ENCODE measurements around the gene CDH13.

The CDH13 gene

DNA sequence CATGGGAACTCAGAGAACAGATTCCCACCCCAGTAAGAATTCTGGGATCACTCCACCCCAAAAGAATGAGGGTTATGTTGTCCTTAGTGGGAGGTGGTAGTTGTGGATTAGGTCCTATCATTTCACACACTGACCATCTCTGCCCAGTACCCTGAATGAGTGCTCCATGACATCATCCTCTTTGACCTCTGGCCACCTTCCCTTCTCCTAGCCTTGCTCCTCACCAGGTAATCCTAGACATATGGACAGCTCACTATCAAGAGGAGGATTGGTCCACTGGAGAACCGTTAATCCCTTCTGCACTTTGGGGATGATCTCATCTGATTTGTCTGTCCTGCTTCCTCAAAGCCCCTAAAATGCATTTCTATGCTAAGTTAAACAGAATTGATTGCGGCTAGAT is 642.8 kb downstream of the CDH13 start:
- no peak for DNase-seq

DNA sequence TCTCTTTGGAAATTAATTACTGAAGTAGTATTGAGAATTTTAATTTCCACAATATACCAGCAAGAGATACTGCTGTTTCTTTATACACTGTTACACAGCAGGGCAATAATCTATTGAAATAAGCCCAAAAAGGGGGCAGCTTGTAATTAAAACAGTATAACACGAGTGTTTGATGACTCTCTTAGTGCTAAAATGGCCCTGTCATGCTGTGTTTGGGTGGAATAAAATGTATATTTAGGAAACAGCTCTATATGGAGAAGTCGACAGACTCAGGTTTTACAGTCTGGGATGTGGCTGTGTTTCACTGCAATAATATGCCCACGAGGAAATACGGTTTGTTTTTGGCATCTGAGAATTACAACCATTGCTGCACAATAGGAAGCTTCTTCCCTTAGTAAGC is 643.3 kb downstream of the CDH13 start:
- no peak for DNase-seq

DNA sequence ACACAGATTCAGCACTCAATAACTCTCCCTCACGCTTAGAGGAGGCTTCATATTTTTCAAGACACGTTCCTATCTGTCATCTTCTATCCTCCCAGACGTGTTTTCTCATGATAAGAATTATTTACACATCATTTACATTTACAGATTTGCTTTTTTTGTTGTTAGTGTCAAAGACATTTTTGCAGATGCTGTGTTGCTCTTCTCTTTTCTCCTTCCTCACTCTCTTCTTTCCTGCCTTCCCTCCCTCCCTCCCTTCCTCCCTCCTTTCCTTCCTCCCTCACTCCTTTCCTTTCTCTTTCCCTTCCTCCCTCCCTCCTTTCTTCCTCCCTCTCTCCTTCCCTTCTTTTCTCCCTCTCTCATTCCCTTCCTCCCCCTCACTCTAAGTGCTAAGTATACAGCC is 643.9 kb downstream of the CDH13 start:
- DNase-seq: no peak

DNA sequence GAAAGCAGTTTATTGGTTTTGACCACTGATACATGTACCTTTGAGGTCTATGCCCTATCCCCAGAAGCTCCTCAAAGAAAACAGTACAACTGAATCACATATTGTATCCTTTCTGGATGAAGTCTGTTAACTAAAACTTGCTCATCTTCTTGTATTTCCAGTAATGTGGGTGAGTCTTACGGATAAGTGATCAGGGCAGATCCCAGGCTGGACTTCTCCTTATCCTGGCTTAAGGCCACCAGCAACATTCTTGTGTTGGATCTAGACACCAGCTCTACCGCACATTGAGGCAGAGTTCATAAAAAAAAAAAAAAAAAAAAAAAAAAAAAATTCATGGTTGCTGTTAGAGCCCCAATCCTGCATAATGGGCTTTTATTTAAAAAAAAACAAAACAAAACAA is 644.4 kb downstream of the CDH13 start:
- DNase-seq: no peak

DNA sequence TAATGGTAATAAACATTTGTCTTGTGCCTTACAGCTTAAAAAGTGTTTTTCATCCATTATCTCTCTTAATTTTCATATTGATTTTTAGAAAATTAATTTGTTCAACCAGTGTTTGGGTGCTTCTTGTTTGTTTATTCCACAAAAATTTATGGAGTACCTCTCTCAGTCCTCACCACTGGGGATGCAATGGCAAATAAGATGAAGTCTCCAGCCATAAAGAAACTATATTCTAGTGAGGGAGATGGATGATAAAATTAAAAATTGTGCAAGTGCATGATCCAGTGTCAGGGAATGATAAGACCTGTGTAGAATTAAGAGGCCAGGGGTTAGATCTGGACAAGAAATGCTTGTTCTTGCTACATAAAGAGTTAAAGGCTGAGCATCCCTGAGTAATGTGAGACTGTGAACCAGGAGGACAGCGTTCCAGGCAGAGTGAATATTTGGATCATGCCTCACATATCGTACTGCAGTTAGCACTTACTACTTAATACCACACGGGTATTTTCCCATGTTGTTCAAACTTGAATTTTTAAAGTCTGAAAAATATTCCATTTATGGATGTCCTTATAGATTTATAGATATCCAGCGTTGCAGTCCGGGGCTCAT is 645.3 kb downstream of the CDH13 start:
- DNase-seq: no peak

DNA sequence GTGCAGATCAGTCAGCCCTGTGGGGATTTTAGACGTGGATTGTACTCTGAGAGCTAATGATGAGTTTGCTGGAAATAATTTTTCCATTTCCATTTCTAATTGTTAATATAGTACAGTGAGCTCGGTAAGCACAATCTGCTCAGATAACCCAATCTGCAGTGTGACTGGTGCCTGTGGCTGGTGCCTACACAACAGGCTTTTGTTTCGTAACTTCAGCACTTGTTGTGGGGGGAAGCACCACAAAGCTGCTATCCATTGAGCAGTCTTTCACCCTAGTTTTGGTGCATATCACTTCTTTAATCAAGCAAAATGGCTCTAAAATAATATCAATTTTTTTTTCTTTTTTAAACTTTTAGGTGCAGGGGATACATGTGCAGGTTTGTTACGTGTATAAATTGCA is 646.1 kb downstream of the CDH13 start:
- DNase-seq: no peak

DNA sequence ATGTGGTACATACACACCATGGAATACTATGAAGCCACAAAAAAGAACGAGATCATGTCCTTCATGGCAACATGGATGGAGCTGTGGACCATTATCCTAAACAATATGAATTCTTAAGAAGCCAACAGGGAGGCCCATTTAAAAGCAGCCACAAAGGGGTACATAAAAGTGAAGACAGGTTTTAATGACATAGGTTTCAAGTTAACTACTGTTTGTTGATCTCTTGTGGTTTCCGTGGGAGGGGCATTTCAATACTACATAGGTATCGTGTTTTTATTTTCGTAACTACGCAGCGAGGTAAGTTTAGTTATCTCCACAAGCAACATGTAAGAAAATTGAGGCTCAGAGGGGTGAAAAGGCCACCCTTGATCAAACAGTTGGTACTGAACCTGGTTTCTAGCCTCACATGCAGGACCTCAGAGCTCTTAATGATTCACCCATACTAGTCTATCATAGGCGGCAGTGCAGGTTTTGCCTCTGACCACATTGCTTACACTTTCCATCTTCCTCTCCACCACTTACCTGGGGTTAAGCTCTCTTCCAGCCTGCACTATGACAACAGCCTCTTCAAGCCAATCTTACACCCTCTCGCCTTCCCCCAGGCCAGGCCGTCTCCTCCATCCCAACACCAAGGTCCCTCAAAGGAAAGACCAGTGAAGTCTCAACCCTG is 646.9 kb downstream of the CDH13 start:
- no peak for DNase-seq

DNA sequence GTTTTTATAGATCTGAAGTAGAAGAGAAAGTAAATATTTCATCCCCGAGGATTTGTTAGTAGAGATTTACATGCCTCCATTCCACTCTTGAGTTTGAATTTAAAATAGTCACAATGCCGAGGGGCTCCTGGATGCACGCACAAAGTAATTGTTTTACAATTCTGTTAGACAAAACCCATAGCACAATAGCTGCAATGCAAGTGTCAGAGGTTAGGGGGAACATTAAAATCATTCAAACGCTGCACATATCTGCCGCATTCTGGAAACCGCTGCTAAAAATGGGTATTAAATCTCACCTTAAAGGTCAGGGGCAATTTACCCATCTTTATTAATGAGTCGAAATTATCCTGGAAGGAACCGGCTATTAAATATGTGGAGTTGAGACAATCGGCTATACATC is 652.5 kb downstream of the CDH13 start:
- no peak for DNase-seq

DNA sequence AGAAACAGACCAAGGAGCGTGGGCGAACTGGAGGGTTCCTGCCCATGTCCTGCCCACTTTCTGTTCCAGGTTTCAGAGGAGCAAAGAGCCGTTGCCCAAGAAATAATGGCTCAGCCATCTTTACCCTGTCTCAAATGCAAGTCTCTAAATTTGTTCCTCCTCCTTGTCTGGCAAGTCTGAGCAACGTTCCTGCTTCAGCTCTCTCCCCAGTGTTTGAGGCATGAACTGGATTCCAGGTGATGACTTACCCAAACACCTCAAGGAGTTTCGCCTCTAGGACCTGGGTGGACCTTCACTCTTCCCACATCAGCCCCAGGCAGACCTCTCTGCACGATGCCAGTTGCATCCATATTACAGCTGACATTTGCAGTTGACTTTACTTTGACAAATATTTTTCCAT is 659.2 kb downstream of the CDH13 start:
- no peak for DNase-seq

DNA sequence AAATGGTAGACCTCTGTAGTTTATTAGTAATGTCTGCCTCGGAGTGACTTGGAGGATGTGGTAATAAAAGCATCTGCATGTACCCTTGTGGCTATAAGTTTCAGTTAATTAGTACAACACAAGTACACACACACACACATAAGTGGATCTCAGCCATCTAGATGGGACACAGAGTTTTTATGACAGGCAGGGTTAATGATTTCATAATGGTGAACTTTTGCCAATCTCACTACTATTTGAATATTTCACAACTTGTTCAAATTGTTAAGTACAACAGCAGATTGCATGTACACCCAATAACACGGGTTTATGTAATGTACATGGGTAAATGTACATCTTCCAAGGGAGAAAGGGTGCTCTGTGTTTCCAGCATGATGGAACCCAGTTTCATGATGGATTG is 669.7 kb downstream of the CDH13 start:
- no peak for DNase-seq

DNA sequence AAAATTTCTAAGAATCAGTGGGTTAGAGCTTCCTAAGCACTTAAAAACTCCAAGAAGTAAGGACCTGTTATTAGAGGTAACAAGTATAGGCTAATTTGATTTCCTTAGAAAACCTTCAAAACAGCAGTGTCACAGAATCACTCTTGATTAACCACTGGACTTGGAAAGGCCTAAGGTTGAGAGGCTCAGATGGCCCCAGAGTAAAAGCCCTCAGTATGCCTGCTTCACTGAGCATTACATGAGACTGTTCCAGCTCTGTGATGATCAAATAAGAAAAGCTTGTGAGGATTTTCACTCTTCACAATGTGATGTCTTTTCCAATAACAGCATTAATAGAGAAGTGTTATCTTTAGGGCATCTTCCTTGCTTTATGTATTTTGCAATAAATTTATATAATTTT is 671.8 kb downstream of the CDH13 start:
- DNase-seq: no peak

DNA sequence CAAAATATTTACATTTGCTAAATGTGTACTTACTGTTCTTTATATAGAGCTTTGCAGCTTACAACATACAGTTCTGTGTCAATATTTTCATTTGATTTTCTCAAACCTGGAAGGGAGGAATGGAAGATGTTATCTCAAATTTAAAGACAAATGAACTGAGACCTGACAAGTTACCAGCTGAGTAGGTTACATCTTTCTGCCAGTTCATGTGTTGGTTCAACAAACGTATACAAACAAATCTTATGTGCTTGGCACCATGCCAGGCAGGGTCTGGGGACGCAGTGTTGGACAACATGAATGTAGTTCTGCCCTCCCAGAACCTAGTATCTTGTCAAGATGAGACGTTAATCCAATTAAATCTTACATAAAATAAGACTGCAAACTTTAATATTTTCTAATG is 673.6 kb downstream of the CDH13 start:
- DNase-seq: no peak

DNA sequence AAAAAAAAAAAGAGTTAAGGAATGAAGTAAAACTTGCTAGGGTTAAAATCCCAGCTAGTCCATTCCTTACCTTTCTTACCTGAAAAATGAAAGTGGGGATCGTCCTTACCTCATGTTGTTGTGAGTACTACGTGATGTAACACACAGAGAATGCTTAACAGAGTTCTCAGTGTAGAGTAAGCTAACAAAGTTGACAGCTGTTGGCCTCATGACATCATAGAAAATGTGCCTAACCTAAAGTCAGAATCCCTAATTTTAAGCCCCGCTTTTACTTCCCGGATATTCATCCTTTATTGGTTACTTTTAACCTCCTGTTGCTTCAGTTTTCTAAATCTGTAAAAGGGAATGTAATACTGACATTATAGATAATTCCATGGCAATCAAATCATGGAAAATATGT is 675.2 kb downstream of the CDH13 start:
- DNase-seq: no peak

DNA sequence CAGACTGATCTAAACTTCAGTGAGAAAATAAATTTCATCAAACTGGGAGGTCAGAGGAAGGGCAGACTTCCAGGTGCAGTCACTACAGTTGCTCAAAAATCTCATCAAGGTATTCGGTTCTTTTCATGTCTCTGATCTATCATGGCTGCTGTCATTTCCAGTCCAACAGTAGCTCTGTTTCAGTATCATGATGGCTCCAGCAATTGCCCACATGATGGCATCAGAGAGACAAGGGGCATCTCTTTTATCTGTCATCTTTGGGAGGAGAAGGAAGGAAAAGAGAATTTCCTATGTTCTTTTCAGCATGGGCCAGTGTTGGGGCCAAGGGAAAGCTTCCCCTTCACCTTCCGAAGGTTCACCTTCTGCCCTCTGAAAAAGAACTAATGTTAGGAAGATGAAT is 676.1 kb downstream of the CDH13 start:
- DNase-seq: no peak

DNA sequence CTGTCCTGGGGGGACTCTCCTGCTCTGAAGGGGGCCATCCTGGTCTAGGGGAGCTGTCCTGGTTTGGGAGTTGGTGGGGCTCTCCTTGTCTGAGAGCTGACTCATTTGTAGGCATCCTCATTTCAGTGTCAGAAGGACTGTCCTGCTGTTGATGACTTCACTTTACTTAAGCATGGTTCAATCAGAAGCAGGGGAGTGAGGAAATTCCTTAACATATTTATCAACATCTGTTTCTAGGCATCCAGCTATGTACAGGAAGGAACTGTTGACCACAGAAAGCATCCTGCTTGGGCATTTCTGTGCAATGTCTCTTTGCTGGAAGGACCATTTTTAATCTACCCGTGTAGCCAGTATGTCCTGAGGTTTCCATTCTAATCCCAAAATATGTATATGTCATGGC is 678.3 kb downstream of the CDH13 start:
- DNase-seq: no peak

DNA sequence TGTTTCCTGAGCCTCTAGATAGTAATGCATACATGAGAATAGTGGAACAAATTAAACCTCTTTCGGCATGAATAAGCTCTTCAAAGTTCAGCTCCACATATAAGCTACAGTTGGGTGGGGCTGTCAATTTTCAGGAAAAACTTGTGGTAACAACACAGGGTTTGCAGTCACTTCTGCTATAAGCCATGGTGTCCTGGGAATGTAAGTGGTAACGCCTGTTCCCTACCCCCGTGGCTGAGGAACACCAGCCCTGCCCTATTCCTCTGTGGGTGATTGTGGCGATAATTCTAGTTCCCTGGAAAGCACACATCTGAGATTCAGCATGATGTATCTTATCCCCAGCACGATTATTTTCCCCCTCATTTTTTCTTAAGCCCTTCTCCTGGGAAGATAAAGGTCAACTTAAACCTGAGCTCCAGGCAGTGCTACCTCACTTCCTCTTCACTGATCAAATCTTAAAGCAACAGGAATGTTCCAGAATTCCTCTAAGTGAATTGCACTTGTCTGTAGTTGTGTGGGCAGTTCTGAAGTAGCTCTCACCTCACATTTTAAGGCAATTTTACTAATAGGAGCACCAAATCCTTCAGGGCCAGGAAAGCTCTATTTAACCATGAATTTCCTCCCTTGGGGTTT is 680.3 kb downstream of the CDH13 start:
- DNase-seq: no peak

DNA sequence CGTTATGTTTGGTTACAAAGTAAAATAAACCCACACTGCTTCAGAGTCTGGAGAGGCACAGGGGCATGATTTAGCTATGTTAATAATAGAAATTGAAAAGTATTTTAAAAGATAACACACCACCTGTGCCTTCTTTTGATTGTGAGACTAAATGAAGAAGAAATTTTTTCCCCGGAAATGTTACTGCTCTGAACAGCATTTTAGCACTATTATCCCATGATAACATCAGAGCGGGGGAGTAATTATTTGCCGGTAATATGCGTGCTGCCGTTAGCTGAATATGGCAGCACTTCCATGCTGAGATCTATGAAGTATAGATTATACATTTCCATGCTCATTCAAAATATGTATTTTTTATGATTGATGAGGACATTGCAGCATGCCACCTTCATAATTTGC is 680.8 kb downstream of the CDH13 start:
- no peak for DNase-seq

DNA sequence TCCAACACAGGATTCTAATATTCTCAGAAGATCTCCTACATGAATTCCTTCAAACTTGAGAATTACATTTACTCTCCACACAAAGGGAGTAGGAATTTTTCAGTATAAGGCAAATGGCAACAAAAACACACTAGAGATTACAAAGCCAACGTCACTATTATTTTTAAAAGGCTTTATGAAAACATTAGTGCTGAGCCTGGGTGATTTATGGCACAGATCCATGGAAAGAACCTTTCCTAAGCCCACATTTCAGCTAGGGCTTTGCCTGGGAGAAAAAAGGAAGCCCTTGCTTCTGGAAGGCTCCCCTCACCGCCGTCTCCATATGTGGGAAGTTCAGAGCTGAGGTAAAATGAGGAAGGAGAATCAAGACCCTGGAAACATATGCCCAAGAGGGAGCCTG is 681.6 kb downstream of the CDH13 start:
- DNase-seq: no peak

DNA sequence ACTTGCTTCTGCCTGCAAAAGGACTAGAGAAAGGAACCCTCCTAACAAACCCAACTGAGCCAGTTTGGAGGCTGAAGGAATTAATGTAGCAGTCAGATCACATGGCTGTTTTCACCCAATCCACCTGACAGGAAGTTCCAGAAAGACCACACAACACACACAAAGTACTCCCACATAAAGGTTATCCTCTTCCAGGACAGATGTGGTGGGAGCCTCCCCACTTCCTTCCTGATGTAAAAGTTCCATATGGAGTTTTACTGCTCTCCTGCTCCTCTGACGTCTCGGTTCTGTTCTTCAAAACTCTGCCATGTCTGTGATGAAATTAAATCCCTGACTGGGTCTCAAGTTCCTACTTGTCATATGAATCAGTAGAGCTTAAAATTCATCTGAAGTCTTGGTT is 684.0 kb downstream of the CDH13 start:
- no peak for DNase-seq

DNA sequence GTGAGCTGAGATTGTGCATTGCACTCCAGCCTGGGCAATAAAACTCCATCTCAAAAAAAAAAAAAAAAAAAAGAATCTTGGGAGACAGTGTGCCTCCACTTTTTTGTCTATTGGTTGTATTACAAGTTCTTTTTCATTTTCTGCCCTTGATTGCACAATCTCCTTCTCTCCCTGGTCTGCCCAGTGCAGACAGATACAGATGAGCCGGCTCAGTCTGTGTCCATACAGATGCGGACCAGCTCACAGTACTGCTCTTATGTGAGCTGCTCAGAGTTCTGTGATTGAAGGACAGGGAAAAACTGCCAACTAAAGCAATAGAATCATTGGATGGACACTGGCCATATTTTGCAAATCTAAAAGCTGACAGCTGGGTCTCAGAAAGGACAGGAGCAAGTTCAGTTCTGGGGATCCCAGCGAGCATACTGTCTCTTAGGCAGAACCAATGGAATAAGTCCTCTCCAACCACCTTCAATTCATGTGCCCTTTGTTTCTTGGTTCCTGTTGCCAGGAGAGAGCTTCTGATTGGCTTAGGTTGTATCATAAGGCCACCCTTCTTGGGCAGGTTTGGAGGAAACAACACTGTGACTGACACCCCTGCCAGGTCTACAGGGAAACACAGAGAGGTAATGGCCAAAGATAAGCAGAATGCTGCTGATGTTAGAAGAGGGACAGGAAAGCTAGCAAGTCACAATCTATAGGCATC is 685.4 kb downstream of the CDH13 start:
- no peak for DNase-seq

DNA sequence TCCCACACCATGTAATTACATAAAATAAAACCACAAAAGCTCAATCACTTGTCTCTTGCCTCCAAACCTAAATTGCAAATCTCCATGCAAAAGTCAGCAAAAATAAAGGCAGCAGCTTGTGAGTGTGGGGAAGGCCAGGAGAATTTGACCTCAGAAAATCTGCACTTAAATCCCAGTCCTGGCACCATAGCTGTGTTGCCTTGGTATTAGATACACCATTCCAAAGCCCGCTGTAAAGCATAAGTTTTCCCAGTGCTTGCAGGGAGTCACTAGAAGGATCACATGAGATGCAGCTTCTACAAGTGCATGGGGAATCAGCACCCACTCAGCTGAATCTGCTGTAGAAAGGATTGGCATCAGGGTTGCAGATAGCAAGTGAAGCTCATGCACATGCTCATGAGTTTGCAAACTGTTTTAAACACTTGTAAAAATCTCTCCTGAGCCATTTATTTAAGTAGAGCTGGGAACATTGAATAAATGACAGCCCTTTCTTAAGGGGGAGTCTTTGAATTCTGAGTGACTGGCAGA is 686.0 kb downstream of the CDH13 start:
- no peak for DNase-seq

DNA sequence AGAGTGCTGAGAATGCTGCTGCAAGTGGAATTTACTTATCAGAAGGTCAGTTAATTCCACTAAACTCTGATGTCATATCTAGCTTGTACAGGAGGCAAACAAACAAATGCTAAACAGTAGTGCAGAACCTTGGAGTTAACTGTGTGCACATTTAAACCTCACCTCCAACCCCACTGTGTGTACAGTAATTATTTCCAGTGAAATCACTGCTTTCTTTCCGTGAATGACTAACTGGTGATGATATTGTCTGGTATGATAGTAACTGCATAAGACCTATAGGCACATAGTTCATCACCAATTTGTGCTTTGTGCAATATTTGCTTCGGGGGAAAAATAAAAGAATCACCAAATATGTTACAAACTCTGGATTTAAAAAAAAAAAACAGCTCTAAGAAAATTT is 688.5 kb downstream of the CDH13 start:
- no peak for DNase-seq

DNA sequence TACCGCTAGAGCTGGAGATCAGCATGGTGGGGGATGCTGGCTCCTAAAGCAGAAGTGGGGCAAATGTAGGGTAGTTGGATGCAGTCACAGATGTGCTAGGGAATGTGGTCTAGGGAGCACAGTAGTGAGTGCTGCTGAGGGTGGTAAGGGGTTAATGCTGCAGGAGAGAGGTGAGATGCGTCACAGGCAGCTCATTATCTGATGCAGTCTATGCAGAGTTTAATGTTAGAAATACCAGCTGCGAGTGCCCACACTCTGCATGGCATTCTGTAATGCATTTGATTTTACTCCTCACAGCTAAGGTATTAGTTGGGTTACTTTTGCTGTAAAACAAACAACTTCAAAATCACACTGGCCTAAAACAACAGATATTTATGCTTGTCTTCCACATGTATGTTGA is 689.7 kb downstream of the CDH13 start:
- DNase-seq: no peak

DNA sequence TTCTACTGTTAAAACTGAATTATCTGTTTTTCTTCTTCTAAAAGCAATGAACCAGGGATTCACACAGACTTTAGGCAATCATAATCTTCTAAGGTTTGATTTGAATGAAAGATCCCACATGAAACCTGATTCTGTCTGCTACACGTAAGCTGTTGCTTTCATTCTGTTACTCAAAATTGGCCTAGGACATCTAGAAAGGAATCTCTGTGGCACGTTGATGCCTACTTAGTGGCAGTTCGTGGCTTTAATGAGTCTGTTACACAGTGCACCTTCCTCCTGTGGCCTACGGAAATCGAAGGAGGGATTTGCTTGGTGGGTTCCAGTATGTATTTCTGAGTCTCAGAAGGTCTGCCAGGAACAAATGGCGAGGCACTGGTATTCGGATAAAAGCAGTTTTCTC is 691.6 kb downstream of the CDH13 start:
- DNase-seq: no peak
